Liver (tissue), 9 donors: ENCODE data around the gene POU6F2. TPM values are rescaled to one million over a fixed set of nuclear protein-coding genes. Genes with fewer than 3 reads are reported as not detected.

Experiments
- DNase-seq: peaks from one replicate; pipeline ENCODE4 v3.0.0-alpha.2; 2017; ENCODE audit warnings: low spot score
- H3K27ac ChIP-seq, 2 donors: one replicate each; pipeline ENCODE4 v1.7.0; 2013; ENCODE audit warnings: inconsistent platforms in 2 of 2, low read length in 2 of 2, control low read depth in 1 of 2, low read depth in 1 of 2, mild to moderate bottlenecking in 1 of 2
- H3K27me3 ChIP-seq, 4 donors: one replicate each; pipeline versions ENCODE4 v1.6.1 to v1.7.0; 2013; ENCODE audit warnings: low read length in 3 of 4, inconsistent platforms in 1 of 4, mild to moderate bottlenecking in 1 of 4, moderate library complexity in 1 of 4; ENCODE audit not compliant: control insufficient read depth in 4 of 4, insufficient read depth in 4 of 4
- H3K36me3 ChIP-seq, 4 donors: one replicate each; pipeline versions ENCODE4 v1.6.1 to v1.7.0; 2013; ENCODE audit warnings: low read length in 3 of 4, mild to moderate bottlenecking in 3 of 4, low read depth in 1 of 4, moderate library complexity in 1 of 4; ENCODE audit not compliant: control insufficient read depth in 4 of 4, insufficient read depth in 3 of 4
- H3K4me1 ChIP-seq, 4 donors: one replicate each; pipeline versions ENCODE4 v1.6.1 to v1.7.0; 2013; ENCODE audit warnings: low read length in 3 of 4, mild to moderate bottlenecking in 3 of 4, moderate library complexity in 1 of 4; ENCODE audit not compliant: control insufficient read depth in 4 of 4, insufficient read depth in 4 of 4
- H3K4me3 ChIP-seq, 3 donors: one replicate each; pipeline versions ENCODE4 v1.6.1 to v1.7.0; 2013; ENCODE audit warnings: low read length in 3 of 3, control low read depth in 1 of 3, low read depth in 1 of 3, mild to moderate bottlenecking in 1 of 3
- H3K9ac ChIP-seq, 2 donors: one replicate each; pipeline ENCODE4 v1.7.0; 2013; ENCODE audit warnings: low read length in 2 of 2, mild to moderate bottlenecking in 2 of 2, moderate library complexity in 2 of 2, control low read depth in 1 of 2, low read depth in 1 of 2
- H3K9me3 ChIP-seq, 4 donors: one replicate each; pipeline versions ENCODE4 v1.6.1 to v1.7.0; 2013; ENCODE audit warnings: low read length in 3 of 4; ENCODE audit not compliant: control insufficient read depth in 4 of 4
- EGR1 ChIP-seq, 2 donors: IDR thresholded peaks; 2 replicates each; pipeline ENCODE4 v1.6.1; 2016 to 2018; ENCODE audit warnings: antibody characterized with exemption in 2 of 2, low read depth in 2 of 2
- FOXA1 ChIP-seq: IDR thresholded peaks from 2 replicates; pipeline ENCODE4 v1.6.1; 2016; ENCODE audit warnings: antibody characterized with exemption
- FOXA2 ChIP-seq: IDR thresholded peaks from 2 replicates; pipeline ENCODE4 v1.6.1; 2016; ENCODE audit warnings: antibody characterized with exemption
- GABPA ChIP-seq, 2 donors: IDR thresholded peaks in 1 of 2; conservative IDR thresholded peaks in 1 of 2; 2 replicates each; pipeline ENCODE4 v1.6.1; 2016; ENCODE audit warnings: antibody characterized with exemption in 2 of 2, mild to moderate bottlenecking in 1 of 2, moderate library complexity in 1 of 2
- HNF4A ChIP-seq, 2 donors: conservative IDR thresholded peaks; 2 replicates each; pipeline ENCODE4 v1.6.1; 2016; ENCODE audit warnings: antibody characterized with exemption in 2 of 2, mild to moderate bottlenecking in 2 of 2
- HNF4G ChIP-seq: IDR thresholded peaks from 2 replicates; pipeline ENCODE4 v1.6.1; 2016; ENCODE audit warnings: antibody characterized with exemption
- JUND ChIP-seq, 2 donors: IDR thresholded peaks; 2 replicates each; pipeline ENCODE4 v1.6.1; 2016; ENCODE audit warnings: antibody characterized with exemption in 2 of 2
- NR2F2 ChIP-seq: IDR thresholded peaks from 2 replicates; pipeline ENCODE4 v1.6.1; 2016; ENCODE audit warnings: antibody characterized with exemption
- RXRA ChIP-seq, 2 donors: IDR thresholded peaks; 2 replicates each; pipeline ENCODE4 v1.6.1; 2017 to 2018; ENCODE audit warnings: antibody characterized with exemption in 2 of 2, mild to moderate bottlenecking in 1 of 2
- SP1 ChIP-seq: IDR thresholded peaks from 2 replicates; pipeline ENCODE4 v1.6.1; 2018; ENCODE audit warnings: antibody characterized with exemption, mild to moderate bottlenecking
- TAF1 ChIP-seq: conservative IDR thresholded peaks from 2 replicates; pipeline ENCODE4 v1.6.1; 2016; ENCODE audit warnings: antibody characterized with exemption, mild to moderate bottlenecking
- YY1 ChIP-seq: IDR thresholded peaks from 2 replicates; pipeline ENCODE4 v1.6.1; 2016; ENCODE audit warnings: antibody characterized with exemption, mild to moderate bottlenecking
- WGBS: extraction: QIAGEN DNeasy Blood & Tissue Kit; methylation state at CpG from one replicate; pipeline ENCODE4 v1.1.7; 2013; 5-methylcytosine and 5-hydroxymethylcytosine counted together
- polyA plus RNA-seq, 2 donors: library from polyadenylated mRNA; stranded (reverse) in 1 of 2; unstranded in 1 of 2; fragments of 200-250 nt in 1 of 2; fragments of >200 nt in 1 of 2; fragmentation: Nextera tagmentation in 1 of 2; extraction: Ambion mirVana in 1 of 2; gene quantifications; one replicate each; pipeline versions ENCODE4 v1.2.1 to v1.2.3, GENCODE V29; 2013 to 2015
- total RNA-seq, 2 donors: library from RNA; depleted of rRNA; stranded (reverse); fragments of >200 nt; gene quantifications; one replicate each; pipeline ENCODE4 v1.2.3, GENCODE V29; 2014
- TF ChIP-seq, protein P1 (sequence below): IDR thresholded peaks from 2 replicates; pipeline ENCODE4 v1.6.1; 2016; ENCODE audit warnings: antibody characterized with exemption
- TF ChIP-seq, protein P2 (sequence below): IDR thresholded peaks from 2 replicates; pipeline ENCODE4 v1.6.1; 2016; ENCODE audit warnings: antibody characterized with exemption
- TF ChIP-seq, protein P3 (sequence below): IDR thresholded peaks from 2 replicates; pipeline ENCODE4 v1.6.1; 2016; ENCODE audit warnings: antibody characterized with exemption, mild to moderate bottlenecking
- TF ChIP-seq, protein P4 (sequence below): fragments of 150-350 bp; IDR thresholded peaks from 2 replicates; pipeline ENCODE4 v1.5.1; 2017; ENCODE audit warnings: improper control_type of control experiment, low read depth, low read length; ENCODE audit not compliant: missing input control
- TF ChIP-seq, protein P5 (sequence below): IDR thresholded peaks from 2 replicates; pipeline ENCODE4 v1.6.1; 2016; ENCODE audit warnings: antibody characterized with exemption
- donor health status: healthy.
- donor health status: healthy.
- donor health status: healthy.
- donor health status: healthy.
- donor health status: healthy.

Gene POU6F2
- total and polyA plus RNA-seq, 4 donors, result under 0.01 to 0.24 (median 0.08) TPM; not detected in 1

DNA sequence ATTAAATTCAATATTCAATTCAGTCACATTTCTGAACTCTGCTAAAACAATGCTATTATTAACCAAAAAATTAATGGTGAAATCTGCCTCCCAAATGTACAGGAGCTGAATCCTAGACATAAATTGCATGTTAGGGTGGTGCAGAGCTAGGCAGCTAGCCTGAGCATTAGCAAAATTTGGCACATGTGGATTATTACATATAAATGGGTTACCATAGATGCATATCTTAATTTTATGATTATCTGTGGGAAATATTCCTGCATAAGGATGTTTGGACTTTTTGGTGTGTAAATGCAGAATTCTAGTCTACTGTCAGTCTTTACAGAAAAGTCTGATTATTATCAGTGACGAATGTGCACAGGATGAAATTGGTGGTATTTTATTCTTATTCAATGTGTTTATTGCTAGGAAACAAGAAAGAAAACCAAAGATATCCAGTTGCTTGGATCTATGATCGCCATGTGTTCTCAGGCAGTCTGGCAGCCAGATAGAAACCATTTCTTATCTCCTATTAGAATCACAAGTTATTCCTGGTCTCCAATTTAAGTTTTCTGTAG, 150.7 kb downstream of the POU6F2 start:
- 86% methylated on average over 2 of the region's 2 CpGs for WGBS
- Histone ChIP-seq H3K4me1 (peaks cover 0 to 4% (median under 1%) of the 10 kb centered on the region in 4 donors), H3K27ac (no peak overlapping the region), H3K9ac (no peak overlapping the region), H3K9me3 (no peaks in the 10 kb centered on the region), H3K27me3 (no peaks in the 10 kb centered on the region), H3K36me3 (no peaks in the 10 kb centered on the region), H3K4me3 (no peak overlapping the region)
- TF ChIP-seq EGR1 (IDR thresholded peaks at IDR 0.05; ENCODE audit: low read depth in 2 of 2) (no peak), FOXA2 (no peak), HNF4G (no peak), NR2F2 (no peak), GABPA (IDR thresholded peaks at IDR 0.05 in 1 of 2, conservative IDR thresholded peaks at IDR 0.05 in 1 of 2) (no peak), YY1 (no peak), RXRA (IDR thresholded peaks at IDR 0.05) (no peak), JUND (IDR thresholded peaks at IDR 0.05) (no peak), SP1 (no peak), HNF4A (conservative IDR thresholded peaks at IDR 0.05) (no peak)
- TF ChIP-seq, protein P1, sequence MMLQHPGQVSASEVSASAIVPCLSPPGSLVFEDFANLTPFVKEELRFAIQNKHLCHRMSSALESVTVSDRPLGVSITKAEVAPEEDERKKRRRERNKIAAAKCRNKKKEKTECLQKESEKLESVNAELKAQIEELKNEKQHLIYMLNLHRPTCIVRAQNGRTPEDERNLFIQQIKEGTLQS, result no peak
- TF ChIP-seq, protein P2, sequence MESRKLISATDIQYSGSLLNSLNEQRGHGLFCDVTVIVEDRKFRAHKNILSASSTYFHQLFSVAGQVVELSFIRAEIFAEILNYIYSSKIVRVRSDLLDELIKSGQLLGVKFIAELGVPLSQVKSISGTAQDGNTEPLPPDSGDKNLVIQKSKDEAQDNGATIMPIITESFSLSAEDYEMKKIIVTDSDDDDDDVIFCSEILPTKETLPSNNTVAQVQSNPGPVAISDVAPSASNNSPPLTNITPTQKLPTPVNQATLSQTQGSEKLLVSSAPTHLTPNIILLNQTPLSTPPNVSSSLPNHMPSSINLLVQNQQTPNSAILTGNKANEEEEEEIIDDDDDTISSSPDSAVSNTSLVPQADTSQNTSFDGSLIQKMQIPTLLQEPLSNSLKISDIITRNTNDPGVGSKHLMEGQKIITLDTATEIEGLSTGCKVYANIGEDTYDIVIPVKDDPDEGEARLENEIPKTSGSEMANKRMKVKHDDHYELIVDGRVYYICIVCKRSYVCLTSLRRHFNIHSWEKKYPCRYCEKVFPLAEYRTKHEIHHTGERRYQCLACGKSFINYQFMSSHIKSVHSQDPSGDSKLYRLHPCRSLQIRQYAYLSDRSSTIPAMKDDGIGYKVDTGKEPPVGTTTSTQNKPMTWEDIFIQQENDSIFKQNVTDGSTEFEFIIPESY, result no peak
- TF ChIP-seq, protein P3, sequence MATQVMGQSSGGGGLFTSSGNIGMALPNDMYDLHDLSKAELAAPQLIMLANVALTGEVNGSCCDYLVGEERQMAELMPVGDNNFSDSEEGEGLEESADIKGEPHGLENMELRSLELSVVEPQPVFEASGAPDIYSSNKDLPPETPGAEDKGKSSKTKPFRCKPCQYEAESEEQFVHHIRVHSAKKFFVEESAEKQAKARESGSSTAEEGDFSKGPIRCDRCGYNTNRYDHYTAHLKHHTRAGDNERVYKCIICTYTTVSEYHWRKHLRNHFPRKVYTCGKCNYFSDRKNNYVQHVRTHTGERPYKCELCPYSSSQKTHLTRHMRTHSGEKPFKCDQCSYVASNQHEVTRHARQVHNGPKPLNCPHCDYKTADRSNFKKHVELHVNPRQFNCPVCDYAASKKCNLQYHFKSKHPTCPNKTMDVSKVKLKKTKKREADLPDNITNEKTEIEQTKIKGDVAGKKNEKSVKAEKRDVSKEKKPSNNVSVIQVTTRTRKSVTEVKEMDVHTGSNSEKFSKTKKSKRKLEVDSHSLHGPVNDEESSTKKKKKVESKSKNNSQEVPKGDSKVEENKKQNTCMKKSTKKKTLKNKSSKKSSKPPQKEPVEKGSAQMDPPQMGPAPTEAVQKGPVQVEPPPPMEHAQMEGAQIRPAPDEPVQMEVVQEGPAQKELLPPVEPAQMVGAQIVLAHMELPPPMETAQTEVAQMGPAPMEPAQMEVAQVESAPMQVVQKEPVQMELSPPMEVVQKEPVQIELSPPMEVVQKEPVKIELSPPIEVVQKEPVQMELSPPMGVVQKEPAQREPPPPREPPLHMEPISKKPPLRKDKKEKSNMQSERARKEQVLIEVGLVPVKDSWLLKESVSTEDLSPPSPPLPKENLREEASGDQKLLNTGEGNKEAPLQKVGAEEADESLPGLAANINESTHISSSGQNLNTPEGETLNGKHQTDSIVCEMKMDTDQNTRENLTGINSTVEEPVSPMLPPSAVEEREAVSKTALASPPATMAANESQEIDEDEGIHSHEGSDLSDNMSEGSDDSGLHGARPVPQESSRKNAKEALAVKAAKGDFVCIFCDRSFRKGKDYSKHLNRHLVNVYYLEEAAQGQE, result no peak
- TF ChIP-seq, protein P4, sequence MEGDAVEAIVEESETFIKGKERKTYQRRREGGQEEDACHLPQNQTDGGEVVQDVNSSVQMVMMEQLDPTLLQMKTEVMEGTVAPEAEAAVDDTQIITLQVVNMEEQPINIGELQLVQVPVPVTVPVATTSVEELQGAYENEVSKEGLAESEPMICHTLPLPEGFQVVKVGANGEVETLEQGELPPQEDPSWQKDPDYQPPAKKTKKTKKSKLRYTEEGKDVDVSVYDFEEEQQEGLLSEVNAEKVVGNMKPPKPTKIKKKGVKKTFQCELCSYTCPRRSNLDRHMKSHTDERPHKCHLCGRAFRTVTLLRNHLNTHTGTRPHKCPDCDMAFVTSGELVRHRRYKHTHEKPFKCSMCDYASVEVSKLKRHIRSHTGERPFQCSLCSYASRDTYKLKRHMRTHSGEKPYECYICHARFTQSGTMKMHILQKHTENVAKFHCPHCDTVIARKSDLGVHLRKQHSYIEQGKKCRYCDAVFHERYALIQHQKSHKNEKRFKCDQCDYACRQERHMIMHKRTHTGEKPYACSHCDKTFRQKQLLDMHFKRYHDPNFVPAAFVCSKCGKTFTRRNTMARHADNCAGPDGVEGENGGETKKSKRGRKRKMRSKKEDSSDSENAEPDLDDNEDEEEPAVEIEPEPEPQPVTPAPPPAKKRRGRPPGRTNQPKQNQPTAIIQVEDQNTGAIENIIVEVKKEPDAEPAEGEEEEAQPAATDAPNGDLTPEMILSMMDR, result no peak
- TF ChIP-seq, protein P5, sequence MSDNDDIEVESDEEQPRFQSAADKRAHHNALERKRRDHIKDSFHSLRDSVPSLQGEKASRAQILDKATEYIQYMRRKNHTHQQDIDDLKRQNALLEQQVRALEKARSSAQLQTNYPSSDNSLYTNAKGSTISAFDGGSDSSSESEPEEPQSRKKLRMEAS, result no peak
- no peak for DNase-seq

DNA sequence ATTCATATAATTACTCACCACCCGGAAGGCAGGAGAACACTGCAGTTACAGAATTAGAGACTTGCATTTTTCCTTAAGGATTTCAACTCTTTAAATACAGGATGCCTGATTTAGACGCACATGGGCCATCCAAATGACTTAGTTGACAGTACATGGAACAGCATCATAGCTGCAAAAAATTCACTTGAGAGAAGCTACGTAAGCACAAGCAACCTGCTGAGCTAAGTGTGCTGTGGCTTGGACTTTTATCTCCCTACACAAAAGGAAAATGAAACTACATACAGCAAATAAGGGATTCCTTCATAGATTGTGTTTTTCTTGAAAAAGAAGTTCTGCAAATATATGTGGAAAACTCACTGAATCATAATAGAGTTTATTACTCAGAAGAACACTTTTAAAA, 152.6 kb downstream of the POU6F2 start:
- H3K27ac ChIP-seq, result no peak overlapping the region
- TF ChIP-seq HNF4G, result no peak
- TF ChIP-seq YY1, result no peak
- TF ChIP-seq EGR1 (IDR thresholded peaks at IDR 0.05; ENCODE audit: low read depth in 2 of 2), result no peak
- TF ChIP-seq TAF1, result no peak
- TF ChIP-seq FOXA1, result no peak
- TF ChIP-seq, protein P4, result no peak
- no peak for TF ChIP-seq RXRA (IDR thresholded peaks at IDR 0.05)
- TF ChIP-seq, protein P1, result no peak
- 69% methylated on average over 3 of the region's 3 CpGs for WGBS
- H3K36me3 ChIP-seq, result no peaks in the 10 kb centered on the region
- peak overlapping the region in 1 of 3 donors; percentile 69 for H3K4me3 ChIP-seq
- H3K4me1 ChIP-seq, result peaks cover 0 to 4% (median under 1%) of the 10 kb centered on the region in 4 donors
- H3K9ac ChIP-seq, result no peak overlapping the region
- no peaks in the 10 kb centered on the region for H3K9me3 ChIP-seq
- DNase-seq, result no peak
- no peaks in the 10 kb centered on the region for H3K27me3 ChIP-seq
